ENCODE measurements around the gene SLK. TPM values are rescaled to one million over a fixed set of nuclear protein-coding genes. Genes with fewer than 3 reads are reported as not detected.

SLK gene
- total and polyA plus RNA-seq, 2 donors (not counting 3 experiments of a cell fraction or from before 2014, with no cell fraction given): 4.5 to 36.0 TPM

- POLR2A ChIA-PET: no interaction called here
Observed at GRCh38 chr10:104041891-104042535, 75.1 kb downstream of the SLK start.

More at GRCh38 chr10:104041891-104042535, 75.1 kb downstream of the SLK start:
- no TSS peak for BruUV-seq (replicated peaks)
- Histone ChIP-seq H3K27ac (ENCODE audit: insufficient read depth, low read depth, low read length) (no peak overlapping the region), H3K4me1 (ENCODE audit: control insufficient read depth, extremely low read depth, insufficient read depth, low read length) (no peaks in the 10 kb centered on the region), H3K4me2 (ENCODE audit: insufficient read depth, low read length) (no peak overlapping the region), H2AFZ (ENCODE audit: low read depth, low read length) (no peak overlapping the region), H3K27me3 (ENCODE audit: control insufficient read depth in 2 of 2, insufficient read depth in 2 of 2, low read length in 2 of 2) (no peaks in the 10 kb centered on the region), H3K36me3 (ENCODE audit: control insufficient read depth in 2 of 2, extremely low read depth in 1 of 2, insufficient read depth in 2 of 2, low read length in 2 of 2) (no peaks in the 10 kb centered on the region), H3K79me2 (ENCODE audit: control insufficient read depth, insufficient read depth, low read length) (no peaks in the 10 kb centered on the region), H3K9me1 (replicated peaks; ENCODE audit: control insufficient read depth, extremely low read depth, insufficient read depth, low read length) (no peaks in the 10 kb centered on the region), H3K9me3 (replicated peaks; ENCODE audit: control insufficient read depth, insufficient read depth, low read length) (no peaks in the 10 kb centered on the region), H4K20me1 (replicated peaks; ENCODE audit: control insufficient read depth, extremely low read depth, insufficient read depth, low read length) (no peaks in the 10 kb centered on the region), H3K4me3 (replicated peaks in 1 of 3; ENCODE audit: insufficient read depth in 1 of 3, low read depth in 1 of 3, low read length in 3 of 3) (no peak overlapping the region), H3K9ac (replicated peaks; ENCODE audit: extremely low read depth, insufficient read depth, low read length) (no peak overlapping the region)
- intact Hi-C loops (cut with micrococcal nuclease): loop anchor here (10.0 kb wide), 1 partner anchor 293 kb away; the partner anchor contains the start of gene ITPRIP
- no peak for FAIRE-seq
- TF ChIP-seq FOS (IDR thresholded peaks at IDR 0.05; ENCODE audit: borderline replicate concordance, insufficient read depth, low read length): no peak
- TF ChIP-seq MAX (IDR thresholded peaks at IDR 0.05; ENCODE audit: insufficient read depth, insufficient read length): no peak
- no peak for TF ChIP-seq MYC (IDR thresholded peaks at IDR 0.05; ENCODE audit: low read depth, low read length)
- TF ChIP-seq CTCF (IDR thresholded peaks at IDR 0.05; ENCODE audit: extremely low read depth in 1 of 2, insufficient read depth in 1 of 2, low read depth in 1 of 2, low read length in 2 of 2): no peak
- TF ChIP-seq JUN (IDR thresholded peaks at IDR 0.05; ENCODE audit: borderline replicate concordance, insufficient read depth, insufficient read length, low read depth): no peak
- no peak for TF ChIP-seq POLR2AphosphoS5 (IDR thresholded peaks at IDR 0.05; ENCODE audit: insufficient read depth, low read depth, low read length)
- no peak for TF ChIP-seq GATA2 (IDR thresholded peaks at IDR 0.05; ENCODE audit: insufficient read depth, insufficient read length, low read depth, low read length)
- no peak for TF ChIP-seq POLR2A (IDR thresholded peaks at IDR 0.05; ENCODE audit: low read depth, low read length)
- TF ChIP-seq EZH2 (IDR thresholded peaks at IDR 0.05; ENCODE audit: borderline replicate concordance, low read depth, low read length, severe bottlenecking): no peak
- CTCF ChIA-PET: interaction anchor here (1.6 to 3.1 kb wide), 3 partner anchors 13 to 154 kb away, joined by 5 to 16 read pairs (median 8); partner anchors contain the start of gene SFR1
- dilution Hi-C loops (cut with MboI; ENCODE audit: extremely low pct_ligation_motif_present, low sequenced_read_pairs): no loop called here
- DNase-seq (ENCODE audit: low read depth, low spot score): no peak

Measured in endothelial cell of umbilical vein (primary cell).